ENCODE measurements around the gene PRDX5.
"Not testable (repeated sequence)": the region's sequence is repeated elsewhere in the genome, so short reads cannot be mapped to it uniquely, and the experiment has no call there.

Gene PRDX5

DNA sequence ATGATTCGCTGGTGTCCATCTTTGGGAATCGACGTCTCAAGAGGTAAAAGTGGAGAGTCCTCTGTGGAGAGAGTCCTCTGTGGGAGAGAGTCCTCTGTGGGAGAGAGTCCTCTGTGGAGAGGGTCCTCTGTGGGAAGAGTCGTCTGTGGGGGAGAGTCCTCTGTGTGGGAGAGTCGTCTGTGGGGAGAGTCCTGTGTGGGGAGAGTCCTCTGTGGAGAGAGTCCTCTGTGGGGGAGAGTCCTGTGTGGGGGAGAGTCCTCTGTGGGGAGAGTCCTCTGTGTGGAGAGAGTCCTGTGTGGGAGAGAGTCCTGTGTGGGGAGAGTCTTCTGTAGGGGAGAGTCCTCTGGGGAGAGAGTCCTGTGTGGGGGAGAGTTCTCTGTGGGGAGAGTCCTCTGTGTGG, 3.1 kb downstream of the PRDX5 start:
- no peaks in the 10 kb centered on the region for H3K9me3 ChIP-seq (ENCODE audit: severe bottlenecking)
- peaks cover 38% of the 10 kb centered on the region for H3K4me1 ChIP-seq (ENCODE audit: insufficient read depth, poor library complexity, severe bottlenecking)
- H3K27ac ChIP-seq (ENCODE audit: poor library complexity, severe bottlenecking), result peak overlapping the region; percentile 95
- no peak for TF ChIP-seq CTCF (IDR thresholded peaks at IDR 0.05; ENCODE audit: poor library complexity, severe bottlenecking)
- DNase-seq (ENCODE audit: low spot score) (no peak), ATAC-seq (ENCODE audit: low read depth) (no peak)
- H3K27me3 ChIP-seq (ENCODE audit: insufficient read depth, poor library complexity, severe bottlenecking), result no peaks in the 10 kb centered on the region
- H3K4me3 ChIP-seq (ENCODE audit: severe bottlenecking), result no peak overlapping the region
- peaks cover 34% of the 10 kb centered on the region for H3K36me3 ChIP-seq (ENCODE audit: low read depth)

DNA sequence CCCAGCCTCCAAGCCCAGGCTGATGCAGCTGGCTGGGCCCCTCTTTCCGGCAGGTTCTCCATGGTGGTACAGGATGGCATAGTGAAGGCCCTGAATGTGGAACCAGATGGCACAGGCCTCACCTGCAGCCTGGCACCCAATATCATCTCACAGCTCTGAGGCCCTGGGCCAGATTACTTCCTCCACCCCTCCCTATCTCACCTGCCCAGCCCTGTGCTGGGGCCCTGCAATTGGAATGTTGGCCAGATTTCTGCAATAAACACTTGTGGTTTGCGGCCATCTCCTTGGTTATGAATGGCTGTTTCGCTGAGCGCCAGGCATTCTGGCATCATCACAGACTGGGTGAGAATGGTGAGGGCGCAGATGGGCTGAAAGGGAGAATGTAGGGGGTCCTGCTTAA, 3.6 kb downstream of the PRDX5 start:
- H3K4me3 ChIP-seq (ENCODE audit: severe bottlenecking), result no peak overlapping the region
- no peaks in the 10 kb centered on the region for H3K9me3 ChIP-seq (ENCODE audit: severe bottlenecking)
- no peaks in the 10 kb centered on the region for H3K27me3 ChIP-seq (ENCODE audit: insufficient read depth, poor library complexity, severe bottlenecking)
- peaks cover 29% of the 10 kb centered on the region for H3K36me3 ChIP-seq (ENCODE audit: low read depth)
- peak overlapping the region; percentile 95 for H3K27ac ChIP-seq (ENCODE audit: poor library complexity, severe bottlenecking)
- peaks cover 38% of the 10 kb centered on the region for H3K4me1 ChIP-seq (ENCODE audit: insufficient read depth, poor library complexity, severe bottlenecking)
- DNase-seq (ENCODE audit: low spot score) (peak; percentile 78), ATAC-seq (ENCODE audit: low read depth) (peak; percentile 63)
- no peak for TF ChIP-seq CTCF (IDR thresholded peaks at IDR 0.05; ENCODE audit: poor library complexity, severe bottlenecking)

GRCh38 chr11:64322925-64323260, 5.0 kb downstream of the PRDX5 start:
- ATAC-seq (ENCODE audit: low read depth) (no peak), DNase-seq (ENCODE audit: low spot score) (no peak)
- H3K27me3 ChIP-seq (ENCODE audit: insufficient read depth, poor library complexity, severe bottlenecking), result no peaks in the 10 kb centered on the region
- no peak overlapping the region for H3K4me3 ChIP-seq (ENCODE audit: severe bottlenecking)
- TF ChIP-seq CTCF (IDR thresholded peaks at IDR 0.05; ENCODE audit: poor library complexity, severe bottlenecking), result no peak
- H3K4me1 ChIP-seq (ENCODE audit: insufficient read depth, poor library complexity, severe bottlenecking), result peaks cover 38% of the 10 kb centered on the region
- peaks cover 25% of the 10 kb centered on the region for H3K36me3 ChIP-seq (ENCODE audit: low read depth)
- peak overlapping the region; percentile 95 for H3K27ac ChIP-seq (ENCODE audit: poor library complexity, severe bottlenecking)
- no peaks in the 10 kb centered on the region for H3K9me3 ChIP-seq (ENCODE audit: severe bottlenecking)

GRCh38 chr11:64323373-64323772, 5.5 kb downstream of the PRDX5 start:
- Histone ChIP-seq H3K4me1 (ENCODE audit: insufficient read depth, poor library complexity, severe bottlenecking) (peaks cover 38% of the 10 kb centered on the region), H3K27me3 (ENCODE audit: insufficient read depth, poor library complexity, severe bottlenecking) (no peaks in the 10 kb centered on the region), H3K9me3 (ENCODE audit: severe bottlenecking) (no peaks in the 10 kb centered on the region), H3K36me3 (ENCODE audit: low read depth) (peaks cover 25% of the 10 kb centered on the region), H3K4me3 (ENCODE audit: severe bottlenecking) (no peak overlapping the region), H3K27ac (ENCODE audit: poor library complexity, severe bottlenecking) (peak overlapping the region; percentile 95)
- DNase-seq (ENCODE audit: low spot score) (peak; percentile 45), ATAC-seq (ENCODE audit: low read depth) (no peak)
- TF ChIP-seq CTCF (IDR thresholded peaks at IDR 0.05; ENCODE audit: poor library complexity, severe bottlenecking), result no peak

GRCh38 chr11:64323984-64324383, 6.1 kb downstream of the PRDX5 start:
- not testable (repeated sequence) for ATAC-seq (ENCODE audit: low read depth); H3K9me3 ChIP-seq (ENCODE audit: severe bottlenecking); H3K4me3 ChIP-seq (ENCODE audit: severe bottlenecking); H3K27me3 ChIP-seq (ENCODE audit: insufficient read depth, poor library complexity, severe bottlenecking)
- peak overlapping the region; percentile 95 for H3K27ac ChIP-seq (ENCODE audit: poor library complexity, severe bottlenecking)
- H3K36me3 ChIP-seq (ENCODE audit: low read depth), result peaks cover 25% of the 10 kb centered on the region
- DNase-seq (ENCODE audit: low spot score), result peak; percentile 46
- peaks cover 38% of the 10 kb centered on the region for H3K4me1 ChIP-seq (ENCODE audit: insufficient read depth, poor library complexity, severe bottlenecking)

All from RWPE2 (cell line).